HG03354 (cell line): ENCODE measurements around the gene DMWD.
"Not testable (repeated sequence)": the region's sequence is repeated elsewhere in the genome, so short reads cannot be mapped to it uniquely, and the experiment has no call there.

Experiments
- ATAC-seq: cut with Tn5 transposase; IDR thresholded peaks from one replicate; pipeline ENCODE4 v1.9.1; 2021; ENCODE audit warnings: mild to moderate bottlenecking; ENCODE audit not compliant: unreplicated experiment, poor library complexity, severe bottlenecking

The DMWD gene

GRCh38 chr19:45757695-45758094, 35.0 kb downstream of the DMWD start:
- no peak for ATAC-seq

GRCh38 chr19:45754323-45754722, 38.3 kb downstream of the DMWD start:
- ATAC-seq: no peak

DNA sequence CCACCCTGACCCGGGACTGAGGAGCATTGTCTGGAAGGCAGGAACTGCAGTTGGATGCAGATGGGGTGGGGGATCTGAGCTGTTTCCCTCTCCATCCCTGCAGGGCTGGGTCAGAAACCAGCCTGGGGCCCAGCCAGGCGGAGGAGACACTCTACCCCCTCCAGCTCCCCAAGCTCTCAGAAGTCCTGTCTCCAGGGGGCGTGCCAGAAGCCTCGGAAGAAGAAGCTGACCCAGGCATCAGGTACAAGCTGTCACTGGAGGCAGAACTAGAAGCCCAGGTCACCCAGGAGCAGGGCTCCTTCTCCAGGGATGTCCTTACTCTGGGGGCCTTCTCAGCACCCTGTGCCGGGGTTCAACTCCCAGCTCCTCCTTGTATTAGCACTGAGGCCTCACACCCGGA, 39.1 kb downstream of the DMWD start:
- ATAC-seq: no peak

- no peak for ATAC-seq
Observed at GRCh38 chr19:45752639-45753038, 40.0 kb downstream of the DMWD start.

- not testable (repeated sequence) for ATAC-seq
Observed at GRCh38 chr19:45751483-45751882, 41.2 kb downstream of the DMWD start.

DNA sequence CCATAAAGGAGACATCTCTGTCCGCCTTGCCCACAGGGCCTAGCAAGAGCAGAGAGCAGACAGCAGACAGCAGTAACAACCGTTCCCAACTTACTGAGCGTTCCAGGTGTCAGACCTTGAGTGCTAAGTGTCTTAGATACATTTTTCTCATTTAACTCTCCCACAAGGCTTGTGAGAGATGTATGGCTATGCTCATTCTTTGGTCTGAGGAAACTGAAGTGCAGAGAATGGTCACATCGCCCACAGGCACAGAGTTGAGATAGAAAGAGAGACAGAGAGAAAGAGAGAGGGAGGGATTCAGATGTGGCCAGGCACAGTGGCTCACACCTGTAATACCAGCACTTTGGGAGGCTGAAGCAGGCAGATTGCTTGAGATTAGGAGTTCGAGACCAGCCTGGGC, 45.1 kb downstream of the DMWD start:
- ATAC-seq: no peak

GRCh38 chr19:45746866-45747265, 45.8 kb downstream of the DMWD start:
- no peak for ATAC-seq

DNA sequence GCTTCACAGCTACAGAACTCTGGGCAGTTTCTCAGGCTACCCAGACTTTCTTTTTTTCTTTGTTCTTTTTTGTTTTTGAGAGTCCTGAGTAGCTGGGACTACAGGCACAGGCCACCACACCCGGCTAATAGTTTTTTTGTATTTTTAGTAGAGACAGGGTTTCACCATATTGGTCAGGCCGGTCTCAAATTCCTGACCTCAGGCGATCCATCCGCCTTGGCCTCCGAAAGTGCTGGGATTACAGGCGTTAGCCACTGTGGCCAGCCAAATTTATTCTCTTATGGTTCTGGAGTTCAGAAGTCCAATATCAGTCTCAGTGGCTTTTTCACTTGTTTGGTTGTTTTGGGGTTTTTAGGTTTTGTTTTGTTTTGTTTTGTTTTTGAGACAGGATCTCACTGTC, 47.0 kb downstream of the DMWD start:
- no peak for ATAC-seq

GRCh38 chr19:45742969-45743368, 49.7 kb downstream of the DMWD start:
- no peak for ATAC-seq

- no peak for ATAC-seq
Observed at GRCh38 chr19:45739498-45740439, 52.9 kb downstream of the DMWD start.

GRCh38 chr19:45733160-45733810, 59.4 kb downstream of the DMWD start, which contains the start of gene MEIOSIN:
Gene MEIOSIN (plus strand): TSS chr19:45733439. CDS start chr19:45735377, 1,938 bp downstream.
- ATAC-seq: no peak
